ENCODE measurements around the gene CLK2. TPM values are rescaled to one million over a fixed set of nuclear protein-coding genes. Genes with fewer than 3 reads are reported as not detected.

Gene CLK2
- total and polyA plus RNA-seq, 9 of the 15 experiments (the other 6 are each of a cell fraction or from before 2014, with no cell fraction given): 13.5 to 81.4 (median 39.6) TPM

DNA sequence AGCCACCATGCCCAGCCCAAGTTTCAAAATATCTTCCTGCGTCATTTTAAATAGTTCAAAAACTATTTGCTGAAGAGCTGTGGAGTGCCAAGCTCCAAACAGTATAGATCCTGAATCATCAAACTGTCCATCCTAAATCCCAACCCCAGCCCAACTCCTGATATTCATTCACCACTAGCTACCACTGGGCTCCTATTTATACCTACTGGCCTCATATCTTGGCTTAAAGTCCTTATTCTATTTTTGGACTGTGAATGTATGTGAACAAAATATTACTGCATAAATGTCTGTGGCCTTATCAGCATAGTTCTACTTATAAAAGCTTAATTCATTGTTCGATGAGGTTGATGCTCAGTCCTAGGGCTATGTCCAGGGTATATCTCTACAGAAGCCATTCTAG, 5.9 kb downstream of the CLK2 start:
- DNase-seq (ENCODE audit: extremely low read depth in 1 of 4, low spot score in 3 of 4) (no peak), ATAC-seq (no peak), FAIRE-seq (no peak)
- Histone ChIP-seq H3K4me3 (no peak overlapping the region), H3K27me3 (ENCODE audit: control insufficient read depth in 2 of 2, insufficient read depth in 2 of 2, low read length in 2 of 2) (no peaks in the 10 kb centered on the region), H3K4me2 (ENCODE audit: insufficient read depth, low read length) (no peak overlapping the region), H3K36me3 (ENCODE audit: control insufficient read depth, insufficient read depth, low read length) (peaks cover 96% of the 10 kb centered on the region), H3K9me1 (ENCODE audit: control insufficient read depth, insufficient read depth, low read length) (peaks cover 3% of the 10 kb centered on the region), H3K27ac (ENCODE audit: extremely low read depth, low read depth, low read length) (no peak overlapping the region), H3K9ac (ENCODE audit: insufficient read depth in 1 of 2, low read depth in 2 of 2, low read length in 2 of 2) (no peak overlapping the region), H3K9me3 (replicated peaks; ENCODE audit: control insufficient read depth, insufficient read depth, low read depth, low read length) (no peaks in the 10 kb centered on the region), H3K79me2 (ENCODE audit: control insufficient read depth, insufficient read depth, low read length) (peaks cover 32% of the 10 kb centered on the region), H2AFZ (ENCODE audit: low read depth, low read length) (no peak overlapping the region), H4K20me1 (replicated peaks; ENCODE audit: control insufficient read depth, insufficient read depth, low read length) (no peaks in the 10 kb centered on the region; the same call in 1 of the 2 replicates), H3K4me1 (replicated peaks in 1 of 2; ENCODE audit: control insufficient read depth in 2 of 2, insufficient read depth in 2 of 2, low read length in 2 of 2) (peaks cover 6 to 7% of the 10 kb centered on the region in 2 experiments; a peak in 4 of 5 replicates)
- POLR2A ChIA-PET: interaction anchor here (0.6 to 1.7 kb wide), 2 partner anchors 9 to 273 kb away, joined by 3 to 9 read pairs; partner anchors contain the start of gene HCN3
- TF ChIP-seq ATF7 (IDR thresholded peaks at IDR 0.05): no peak
- no peak for TF ChIP-seq SP1 (CRISPR knock-in tag; IDR thresholded peaks at IDR 0.05)
- TF ChIP-seq MTA2 (IDR thresholded peaks at IDR 0.05; ENCODE audit: low read depth): no peak
- TF ChIP-seq ZBTB17 (CRISPR knock-in tag; IDR thresholded peaks at IDR 0.05): no peak
- TF ChIP-seq ARHGAP35 (IDR thresholded peaks at IDR 0.05; ENCODE audit: partially characterized antibody): no peak
- TF ChIP-seq, protein P1, sequence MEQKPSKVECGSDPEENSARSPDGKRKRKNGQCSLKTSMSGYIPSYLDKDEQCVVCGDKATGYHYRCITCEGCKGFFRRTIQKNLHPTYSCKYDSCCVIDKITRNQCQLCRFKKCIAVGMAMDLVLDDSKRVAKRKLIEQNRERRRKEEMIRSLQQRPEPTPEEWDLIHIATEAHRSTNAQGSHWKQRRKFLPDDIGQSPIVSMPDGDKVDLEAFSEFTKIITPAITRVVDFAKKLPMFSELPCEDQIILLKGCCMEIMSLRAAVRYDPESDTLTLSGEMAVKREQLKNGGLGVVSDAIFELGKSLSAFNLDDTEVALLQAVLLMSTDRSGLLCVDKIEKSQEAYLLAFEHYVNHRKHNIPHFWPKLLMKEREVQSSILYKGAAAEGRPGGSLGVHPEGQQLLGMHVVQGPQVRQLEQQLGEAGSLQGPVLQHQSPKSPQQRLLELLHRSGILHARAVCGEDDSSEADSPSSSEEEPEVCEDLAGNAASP (IDR thresholded peaks at IDR 0.05): no peak
- no peak for TF ChIP-seq CREB1 (IDR thresholded peaks at IDR 0.05)
- no peak for TF ChIP-seq CREB1 (CRISPR knock-in tag; IDR thresholded peaks at IDR 0.05)
- no peak for TF ChIP-seq TAF1 (IDR thresholded peaks at IDR 0.05; ENCODE audit: control insufficient read depth, extremely low read depth, insufficient read depth, low read length, severe bottlenecking)
- no peak for TF ChIP-seq NUFIP1 (IDR thresholded peaks at IDR 0.05; ENCODE audit: partially characterized antibody)
- no peak for TF ChIP-seq CSDE1 (IDR thresholded peaks at IDR 0.05)
- no peak for TF ChIP-seq ARNT (IDR thresholded peaks at IDR 0.05)
- no peak for TF ChIP-seq FOSL1 (tag; conservative IDR thresholded peaks at IDR 0.05)
- TF ChIP-seq, protein P2, sequence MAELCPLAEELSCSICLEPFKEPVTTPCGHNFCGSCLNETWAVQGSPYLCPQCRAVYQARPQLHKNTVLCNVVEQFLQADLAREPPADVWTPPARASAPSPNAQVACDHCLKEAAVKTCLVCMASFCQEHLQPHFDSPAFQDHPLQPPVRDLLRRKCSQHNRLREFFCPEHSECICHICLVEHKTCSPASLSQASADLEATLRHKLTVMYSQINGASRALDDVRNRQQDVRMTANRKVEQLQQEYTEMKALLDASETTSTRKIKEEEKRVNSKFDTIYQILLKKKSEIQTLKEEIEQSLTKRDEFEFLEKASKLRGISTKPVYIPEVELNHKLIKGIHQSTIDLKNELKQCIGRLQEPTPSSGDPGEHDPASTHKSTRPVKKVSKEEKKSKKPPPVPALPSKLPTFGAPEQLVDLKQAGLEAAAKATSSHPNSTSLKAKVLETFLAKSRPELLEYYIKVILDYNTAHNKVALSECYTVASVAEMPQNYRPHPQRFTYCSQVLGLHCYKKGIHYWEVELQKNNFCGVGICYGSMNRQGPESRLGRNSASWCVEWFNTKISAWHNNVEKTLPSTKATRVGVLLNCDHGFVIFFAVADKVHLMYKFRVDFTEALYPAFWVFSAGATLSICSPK (IDR thresholded peaks at IDR 0.05; ENCODE audit: borderline replicate concordance): no peak
- TF ChIP-seq SIRT6 (IDR thresholded peaks at IDR 0.05; ENCODE audit: low read depth, low read length): no peak
- no peak for TF ChIP-seq CTBP1 (IDR thresholded peaks at IDR 0.05; ENCODE audit: borderline replicate concordance)
- no peak for TF ChIP-seq ILK (tag; IDR thresholded peaks at IDR 0.05; ENCODE audit: borderline replicate concordance, low read depth)
- no peak for TF ChIP-seq ESRRA (IDR thresholded peaks at IDR 0.05; ENCODE audit: borderline replicate concordance, low read depth)
- 100% methylated on average over 2 of the region's 2 CpGs for WGBS (ENCODE audit: insufficient coverage, low coverage, missing lambda C conversion rate)
- intact Hi-C loops (cut with micrococcal nuclease): no loop called here
- in situ Hi-C loops (cut with MboI): no loop called here
- CTCF ChIA-PET (ENCODE audit: low intra/inter-chr PET ratio): no interaction called here
- no TSS peak for BruUV-seq (replicated peaks)
